Limb (tissue), 2 donors: ENCODE results near the gene TRAPPC10.

Experiments
- DNase-seq, 2 donors: peaks; one replicate each; pipeline ENCODE4 v3.0.0-alpha.2; 2016; ENCODE audit errors: extremely low spot score in 2 of 2

The TRAPPC10 gene

DNA sequence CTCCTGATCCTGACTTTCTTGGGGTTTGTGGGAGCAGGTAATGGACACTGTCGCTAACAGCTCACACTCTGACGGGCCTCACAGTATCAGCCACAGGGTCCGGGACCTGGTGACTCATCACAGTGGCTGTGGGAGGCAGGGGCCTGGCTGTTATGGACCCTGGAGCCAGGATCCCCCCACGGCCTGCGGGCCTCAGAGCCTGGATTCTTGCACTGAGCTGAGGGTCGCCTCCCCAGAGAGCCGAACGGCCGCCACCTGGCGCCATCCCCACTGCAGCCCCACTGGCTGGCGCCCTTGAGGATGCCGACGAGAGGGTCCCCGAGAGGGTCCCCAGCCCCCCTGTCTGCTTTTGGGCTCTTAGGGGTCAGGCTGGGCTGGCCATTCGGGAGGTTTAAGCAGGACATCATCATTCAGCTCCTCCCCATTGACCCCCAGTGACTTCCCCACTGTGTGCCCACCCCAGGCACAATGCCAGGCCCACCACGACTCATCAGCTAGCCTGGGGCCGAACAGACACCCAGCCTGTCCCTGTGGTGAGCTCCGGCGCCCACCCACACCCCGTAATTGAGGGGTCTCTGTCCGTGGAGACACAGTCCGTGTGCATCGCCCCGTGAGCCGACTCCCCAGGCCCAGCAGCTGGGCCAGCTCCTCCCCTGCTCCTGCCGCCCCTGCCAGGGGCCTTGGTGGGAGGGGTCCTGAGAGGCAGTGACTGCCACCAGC, 30.8 kb upstream of the TRAPPC10 start:
- DNase-seq: peak in 1 of 2 donors; percentile 31

DNA sequence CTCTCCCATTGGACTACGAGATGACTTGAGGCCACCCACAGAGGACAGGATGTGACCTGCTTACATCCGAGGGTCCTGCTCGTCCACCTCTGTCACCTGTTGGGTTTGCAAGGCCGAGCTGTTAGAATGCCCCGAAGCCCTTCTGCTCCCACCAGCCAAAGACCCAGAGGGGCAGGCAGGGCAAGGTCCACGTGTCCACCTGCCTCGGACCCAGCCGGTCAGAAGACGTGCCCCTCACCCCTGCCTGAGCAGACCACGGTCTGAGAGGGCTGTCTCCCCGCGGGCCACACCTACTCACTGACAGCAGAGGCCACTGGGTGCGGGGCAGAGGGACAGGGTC, 30.3 kb upstream of the TRAPPC10 start:
- no peak for DNase-seq

DNA sequence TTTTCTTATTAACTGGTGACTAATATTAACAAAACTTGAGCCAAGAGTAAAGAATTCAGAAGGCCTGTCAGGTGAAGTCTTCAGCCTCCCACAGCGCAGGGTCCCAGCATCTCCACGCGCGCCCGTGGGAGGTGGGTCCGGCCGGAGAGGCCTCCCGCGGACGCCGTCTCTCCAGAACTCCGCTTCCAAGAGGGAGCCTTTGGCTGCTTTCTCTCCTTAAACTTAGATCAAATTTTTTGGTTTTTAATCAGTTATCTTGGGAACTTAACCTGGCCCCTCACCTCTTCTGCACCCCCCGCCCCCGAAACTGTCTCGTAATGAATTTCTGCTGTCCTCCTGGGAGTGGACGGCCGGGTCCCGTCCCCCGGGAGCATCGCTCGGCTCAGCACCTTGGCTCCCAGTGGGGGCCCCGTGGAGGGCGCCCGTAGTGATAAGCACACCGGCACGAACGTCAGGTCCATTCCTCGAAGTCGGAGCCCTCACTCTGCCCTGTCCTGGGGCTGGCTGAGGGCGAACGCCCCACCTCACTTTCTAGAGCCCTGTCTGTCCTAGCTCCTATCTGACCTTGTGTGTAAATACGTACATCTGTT, 29.5 kb upstream of the TRAPPC10 start:
- no peak for DNase-seq

DNA sequence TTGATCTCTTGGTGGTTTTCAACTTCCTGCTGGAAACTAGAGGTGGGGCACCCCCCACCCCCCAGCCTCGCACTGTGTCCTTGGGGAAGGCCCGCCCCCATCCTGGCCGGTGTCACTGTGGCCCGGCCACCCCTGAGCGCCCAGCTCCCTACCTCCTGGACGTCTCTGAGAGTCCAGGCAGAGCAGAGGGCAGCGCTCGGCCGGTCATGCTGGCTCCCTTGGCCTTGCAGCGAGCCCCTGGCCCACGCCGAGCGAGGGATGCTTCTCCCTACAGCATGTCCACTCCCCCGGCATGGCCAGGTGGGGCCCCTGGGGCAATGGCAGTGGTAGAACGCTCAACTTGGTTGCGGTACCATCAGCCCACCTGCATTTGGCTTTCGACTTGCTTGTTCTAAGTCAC, 28.7 kb upstream of the TRAPPC10 start:
- no peak for DNase-seq

DNA sequence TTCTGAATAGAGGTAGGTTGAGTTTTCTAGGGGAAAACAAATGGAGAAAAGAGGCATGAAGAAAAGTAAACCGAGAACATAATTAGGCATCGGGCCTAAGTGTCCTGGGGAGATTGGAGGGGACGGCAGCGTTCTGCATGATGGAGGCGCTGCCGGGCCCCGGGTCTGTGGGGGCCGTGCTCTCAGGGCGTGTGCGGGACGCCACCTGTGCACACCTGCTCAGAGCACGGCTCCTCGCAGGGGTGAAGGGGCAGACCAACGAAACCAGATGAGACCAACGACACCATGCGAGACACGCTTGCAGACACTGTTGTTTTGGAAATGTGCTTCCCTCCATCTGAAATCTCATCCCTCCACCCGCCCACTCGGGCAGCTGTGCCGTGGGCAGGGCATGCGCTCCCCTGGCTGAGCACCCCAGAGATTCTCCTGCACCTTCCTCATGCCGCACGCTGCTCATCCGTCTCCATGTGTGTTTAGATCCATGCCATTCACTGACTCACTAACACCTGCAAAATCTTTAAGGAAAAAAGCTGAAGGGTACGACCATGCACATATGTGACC, 28.2 kb upstream of the TRAPPC10 start:
- DNase-seq: no peak

DNA sequence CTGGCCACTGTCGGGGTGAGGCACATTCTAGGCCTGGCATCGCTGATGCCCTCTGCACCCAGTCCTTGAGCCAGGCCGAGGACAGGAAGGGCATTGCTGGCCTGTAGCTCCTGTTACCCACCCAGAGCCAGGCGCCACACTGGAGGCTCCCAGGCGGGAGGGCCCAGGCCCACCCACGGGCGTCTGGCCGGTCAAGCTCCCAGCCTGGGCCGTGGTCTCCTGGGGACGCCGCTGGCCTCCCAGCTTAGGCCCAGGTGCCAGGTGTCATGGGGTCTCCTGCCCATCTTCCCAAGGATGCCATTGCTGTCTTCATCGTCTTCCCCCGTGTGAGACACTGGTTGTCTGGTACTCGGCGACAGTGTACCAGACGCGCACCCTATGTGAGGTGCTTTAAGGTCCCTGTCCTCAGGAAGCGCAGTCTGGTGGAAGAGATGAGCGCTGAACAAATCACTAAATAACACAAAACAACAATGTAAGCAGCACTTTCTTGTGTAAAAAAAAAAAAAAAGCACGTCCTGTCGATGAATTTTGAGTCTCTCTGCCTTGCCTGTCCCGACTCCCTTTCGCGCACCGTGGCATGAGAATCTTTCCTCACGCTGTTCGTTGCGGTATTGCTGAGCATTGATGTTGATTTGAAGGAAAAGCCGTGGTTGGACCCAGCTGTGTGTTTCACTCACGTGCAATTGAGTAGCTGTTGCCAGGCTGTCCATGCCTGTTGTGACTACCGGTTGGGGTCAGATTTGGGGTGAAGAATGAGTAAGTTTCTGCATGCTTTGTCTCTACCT, 27.0 kb upstream of the TRAPPC10 start:
- DNase-seq: peak in 1 of 2 donors; percentile 27

DNA sequence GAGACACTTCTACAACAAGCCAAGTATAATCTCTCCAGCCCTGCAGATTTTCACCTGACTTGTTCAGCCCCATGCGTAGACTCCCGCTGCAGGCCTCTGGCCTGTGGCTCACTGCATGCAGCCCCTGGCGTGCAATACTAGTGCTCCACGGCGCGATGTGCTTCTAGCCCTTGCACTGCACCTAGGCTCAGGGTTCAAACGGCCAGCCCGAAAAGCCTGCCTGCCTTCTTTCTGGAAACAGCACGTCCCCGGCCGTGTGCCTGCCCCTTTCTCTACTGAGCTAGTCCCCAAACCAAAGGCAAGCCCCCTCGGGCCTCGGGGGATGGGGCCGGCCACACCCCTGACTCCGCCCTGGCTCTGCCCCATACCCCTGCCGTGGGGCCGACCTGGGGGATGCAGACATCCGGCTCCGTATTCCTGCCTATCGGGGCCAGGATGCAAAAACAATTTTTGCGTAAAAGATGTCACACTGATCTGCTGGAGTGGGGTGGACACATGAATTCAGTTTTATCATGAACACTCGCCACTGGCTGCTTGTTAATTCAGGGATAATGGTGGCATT, 26.3 kb upstream of the TRAPPC10 start:
- peak in 1 of 2 donors; percentile 60 for DNase-seq

DNA sequence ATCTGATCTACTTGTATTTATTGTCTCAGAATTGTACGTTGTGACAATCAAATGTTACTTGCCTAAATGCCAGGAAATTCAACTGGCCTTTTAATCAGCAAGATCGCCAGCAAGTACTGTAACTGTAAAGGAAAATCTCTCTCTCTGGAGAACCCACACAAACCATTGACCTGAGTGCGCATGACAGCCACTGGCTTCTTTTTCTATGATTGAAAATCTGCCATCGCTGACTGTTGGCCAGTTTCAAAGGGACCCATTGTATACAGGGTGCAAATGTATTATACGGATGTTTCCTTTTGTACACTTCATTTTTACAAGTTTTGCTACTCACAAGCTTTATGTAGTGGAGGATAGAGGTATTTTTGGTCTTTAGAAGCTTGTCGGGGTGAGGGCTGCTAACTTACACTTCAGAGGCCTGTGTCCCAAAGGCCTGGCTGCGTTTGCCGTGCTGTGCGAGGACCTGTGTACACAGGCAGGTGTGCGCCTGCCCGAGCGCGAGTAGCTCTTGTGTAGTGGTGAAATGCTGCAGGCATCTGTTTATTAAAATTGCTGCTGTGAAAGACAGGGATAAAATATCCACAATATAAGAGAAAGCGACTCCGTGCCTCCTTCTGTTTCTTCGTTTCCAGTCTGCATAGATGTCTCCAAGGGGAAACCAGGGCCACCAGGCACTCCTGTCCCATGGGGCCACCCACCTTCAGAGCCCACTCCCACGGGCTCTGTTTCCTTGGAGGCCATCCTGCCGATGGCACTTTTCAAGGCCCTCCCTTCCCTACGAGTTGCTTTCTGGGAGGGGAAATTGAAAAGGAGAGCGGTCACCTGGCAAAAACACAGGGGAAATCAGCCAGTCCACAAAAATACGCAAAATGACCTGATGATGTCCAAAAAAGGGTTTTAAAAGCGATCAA, 25.3 kb upstream of the TRAPPC10 start:
- no peak for DNase-seq

DNA sequence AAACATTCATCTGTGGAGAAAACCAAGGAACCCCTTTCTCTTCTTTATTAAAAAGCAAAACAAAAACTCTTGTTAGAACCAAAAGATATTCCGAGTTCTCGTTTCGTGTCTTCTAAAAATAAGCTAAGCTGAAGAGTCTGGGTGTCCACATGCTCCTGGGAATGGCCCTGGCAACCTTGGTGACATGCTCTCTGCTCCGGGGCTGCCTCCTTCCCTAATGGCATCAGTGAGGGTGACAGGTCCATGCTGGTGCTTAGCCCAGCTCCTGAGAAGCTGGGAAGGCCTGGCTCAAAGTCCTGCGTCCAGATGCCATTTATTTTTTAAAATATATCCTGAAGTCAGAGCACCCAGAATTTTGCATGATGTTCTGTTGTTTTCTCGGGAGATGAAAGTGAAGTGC, 24.6 kb upstream of the TRAPPC10 start:
- no peak for DNase-seq

DNA sequence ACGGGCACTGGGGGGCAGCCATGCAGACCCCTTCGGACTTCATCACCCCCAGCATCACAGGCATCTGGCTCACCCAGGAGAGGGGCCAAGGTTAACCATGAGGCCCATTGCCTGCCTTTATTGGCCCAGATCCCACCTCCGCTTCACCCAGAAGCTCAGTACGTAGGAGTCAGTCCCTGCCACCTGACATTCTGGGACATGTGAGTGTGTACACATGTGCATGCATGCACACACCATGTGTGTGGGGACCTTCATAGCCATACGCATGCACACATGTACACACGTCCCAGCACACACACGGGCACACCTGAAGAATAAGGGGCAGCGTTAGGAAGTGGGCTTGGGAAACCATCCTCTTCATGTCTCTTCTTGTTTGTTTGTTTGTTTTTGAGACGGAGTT, 24.1 kb upstream of the TRAPPC10 start:
- no peak for DNase-seq

DNA sequence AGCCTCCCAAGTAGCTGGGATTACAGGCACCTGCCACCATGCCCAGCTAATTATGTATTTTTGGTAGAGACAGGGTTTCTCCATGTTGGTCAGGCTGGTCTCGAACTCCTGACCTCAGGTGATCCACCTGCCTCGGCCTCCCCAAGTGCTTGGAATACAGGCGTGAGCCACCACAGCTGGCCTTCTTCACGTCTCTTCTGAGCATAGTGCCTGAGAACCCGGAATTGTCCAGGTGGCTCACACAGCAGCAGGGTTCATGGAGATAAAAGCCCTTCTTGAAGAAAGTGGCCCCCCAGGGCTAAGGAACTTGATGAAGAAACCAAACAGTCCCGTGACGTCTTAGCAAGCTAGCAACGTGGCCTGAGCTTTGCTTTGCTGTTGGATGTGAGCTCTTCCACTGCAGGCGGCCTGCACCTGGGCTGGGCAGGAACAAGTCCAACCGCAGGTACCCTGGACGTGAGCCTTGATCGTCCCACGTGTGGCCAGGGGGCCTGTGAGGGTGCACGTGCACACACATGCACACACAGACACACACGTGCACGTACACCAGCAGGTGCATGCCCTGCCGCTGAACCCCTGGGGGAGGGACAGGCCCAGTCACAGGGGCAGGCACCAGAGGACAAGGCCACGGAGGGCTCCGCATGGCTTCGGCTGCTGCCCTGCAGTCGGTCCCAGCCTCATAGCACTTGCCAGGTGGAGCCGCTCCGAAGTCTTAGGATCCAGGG, 23.4 kb upstream of the TRAPPC10 start:
- no peak for DNase-seq

DNA sequence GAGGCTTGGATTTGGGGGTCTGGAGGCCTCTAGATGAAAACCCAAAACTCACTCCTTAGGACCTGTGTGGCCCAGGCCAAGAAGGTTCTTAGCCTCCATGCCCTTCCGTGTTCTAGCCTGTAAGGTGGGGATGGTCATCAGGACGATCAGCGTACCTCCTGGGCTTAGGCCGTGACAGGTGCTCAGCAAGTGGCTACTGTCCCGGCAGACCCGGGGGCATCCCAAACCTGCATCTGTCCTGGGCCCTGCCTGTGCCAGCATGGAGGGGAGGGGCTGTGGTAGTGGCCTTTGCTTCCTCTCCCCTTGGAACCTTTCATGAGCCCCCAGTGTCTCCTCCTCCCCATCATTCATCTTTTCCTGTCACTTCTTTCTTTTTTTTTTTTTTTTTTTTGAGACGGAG, 22.7 kb upstream of the TRAPPC10 start:
- DNase-seq: no peak

DNA sequence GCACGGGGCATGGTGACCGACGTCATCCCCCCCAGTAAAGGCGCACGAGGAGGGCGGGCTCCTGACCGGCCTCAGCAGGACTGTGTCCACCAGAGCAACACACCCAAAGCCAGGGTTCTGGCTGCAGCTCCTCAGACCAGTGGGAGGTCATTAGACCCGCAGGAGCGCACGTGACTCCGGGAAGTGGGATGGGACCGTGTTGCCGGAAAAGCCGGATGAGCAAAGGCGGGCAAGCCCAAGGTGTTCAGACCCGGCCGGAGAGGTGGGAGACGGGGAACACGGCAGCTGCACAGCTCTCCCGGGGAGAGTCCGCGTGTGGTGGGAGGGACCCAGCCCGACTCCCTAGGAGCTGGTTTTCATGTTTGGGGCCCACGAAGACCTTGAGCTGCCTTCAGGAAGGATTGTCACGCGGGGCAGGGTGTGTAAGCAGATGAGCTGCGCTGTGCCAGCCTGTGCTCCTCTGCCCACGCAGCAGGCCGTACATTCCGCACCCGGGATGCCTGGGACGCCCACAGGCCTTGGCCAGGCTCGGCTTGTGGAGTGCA, 20.6 kb upstream of the TRAPPC10 start:
- no peak for DNase-seq

DNA sequence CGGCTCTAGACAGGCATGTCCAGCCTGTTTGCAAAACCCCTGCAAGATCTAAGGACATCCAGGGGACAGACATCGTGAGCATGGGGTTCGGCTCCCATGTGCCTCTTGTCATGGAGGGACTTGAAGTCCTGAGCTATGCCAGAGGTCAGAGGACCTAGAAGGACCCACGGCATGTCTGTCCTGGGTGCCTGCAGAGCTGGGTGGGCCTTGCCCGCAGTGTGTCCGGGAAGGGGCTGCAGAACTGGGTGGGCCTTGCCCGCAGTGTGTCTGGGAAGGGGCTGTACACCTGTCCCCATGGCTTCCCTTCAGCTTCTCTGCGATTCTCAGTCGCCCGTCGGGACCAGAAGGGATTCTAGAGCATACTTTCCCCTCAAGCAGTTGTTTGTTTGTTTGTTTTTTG, 20.0 kb upstream of the TRAPPC10 start:
- no peak for DNase-seq

DNA sequence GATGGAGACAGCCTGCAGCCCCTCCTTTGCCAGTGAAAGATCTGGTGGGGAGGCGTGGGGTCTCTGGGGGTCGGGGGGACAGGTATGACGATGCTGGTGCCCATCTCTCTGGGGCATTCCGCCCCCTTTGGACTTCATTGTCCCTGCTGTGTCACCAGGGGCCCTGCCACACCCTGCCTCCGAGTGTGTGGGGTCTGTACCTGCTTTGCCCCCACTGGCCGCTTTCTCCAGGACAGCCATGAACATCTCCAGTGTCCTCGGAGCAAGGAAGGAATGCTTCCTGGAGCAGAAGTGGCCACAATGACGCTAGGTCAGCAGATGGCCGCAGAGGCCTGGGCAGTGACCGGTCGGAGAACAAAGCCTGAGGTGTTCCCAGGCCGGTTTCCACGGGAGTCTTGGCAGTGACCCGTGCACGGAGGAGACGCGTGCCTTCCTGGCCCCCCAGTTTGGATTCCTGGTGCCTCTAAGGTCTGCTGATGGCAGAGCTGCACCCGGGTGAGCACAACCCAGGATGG, 18.6 kb upstream of the TRAPPC10 start:
- no peak for DNase-seq

DNA sequence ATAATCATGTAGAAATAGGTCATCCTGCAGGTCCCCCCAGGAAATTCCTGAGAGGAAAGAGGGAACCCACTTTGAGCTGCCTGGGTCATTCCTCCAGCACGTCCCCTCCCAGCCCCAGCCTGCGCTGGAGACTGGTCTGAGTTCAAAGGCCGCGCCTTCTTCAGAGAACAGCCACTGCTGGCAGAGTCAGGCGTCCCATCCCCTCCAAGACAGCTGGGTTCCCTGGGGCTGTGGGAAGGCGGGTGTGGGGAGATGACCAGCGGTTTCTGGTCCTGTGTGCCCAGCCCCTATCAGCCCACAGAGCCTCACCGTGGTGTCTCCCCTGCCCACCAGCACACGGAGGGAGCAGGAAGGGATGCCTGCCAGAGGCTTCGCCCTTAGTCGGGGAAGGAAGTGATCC, 18.0 kb upstream of the TRAPPC10 start:
- no peak for DNase-seq

DNA sequence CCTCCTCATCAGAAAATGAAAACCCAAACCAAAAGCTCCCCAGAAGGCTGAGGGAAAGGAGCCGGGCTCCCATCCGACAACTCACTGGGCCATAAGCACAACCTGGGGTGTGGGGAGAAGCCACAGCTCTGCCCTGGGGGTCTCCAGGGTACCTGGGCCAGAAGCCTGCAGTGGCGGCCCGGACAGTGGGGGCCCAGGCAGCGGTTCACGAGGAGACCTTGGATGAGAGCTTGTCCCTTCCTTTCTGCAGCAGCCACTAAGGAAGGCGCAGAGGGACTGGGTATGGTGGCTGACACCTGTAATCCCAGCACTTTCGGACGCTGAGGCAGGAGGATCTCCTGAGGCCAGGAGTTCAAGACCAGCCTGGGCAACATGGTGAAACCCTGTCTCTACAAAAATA, 17.5 kb upstream of the TRAPPC10 start:
- no peak for DNase-seq

DNA sequence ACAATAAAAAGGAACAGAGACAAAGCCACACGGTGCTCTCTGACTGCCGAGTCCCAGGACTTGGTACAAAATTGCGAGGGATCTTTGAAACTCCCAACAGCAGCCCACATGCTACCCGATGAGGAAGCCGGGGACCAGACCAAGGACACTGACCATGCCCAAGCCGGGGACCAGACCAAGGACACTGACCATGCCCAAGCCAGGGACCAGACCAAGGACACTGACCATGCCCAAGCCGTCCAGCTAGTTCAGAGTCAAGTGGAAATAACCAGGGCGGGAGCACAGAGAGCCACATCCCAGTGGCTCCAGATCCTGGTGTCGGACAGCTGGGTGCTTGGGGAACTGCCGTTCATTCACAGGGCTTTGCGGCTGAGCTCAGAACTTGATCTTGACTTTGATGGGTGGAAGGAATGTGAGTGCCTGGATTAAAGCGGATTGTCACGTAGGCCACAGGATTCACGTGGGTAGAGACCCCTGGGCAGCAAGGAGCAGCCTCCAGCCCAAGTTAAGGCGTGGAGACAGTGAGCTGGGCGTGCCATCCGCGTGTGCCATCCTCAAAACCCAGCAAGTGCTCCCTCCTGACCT, 16.5 kb upstream of the TRAPPC10 start:
- no peak for DNase-seq
